Spinal cord (tissue), 10 donors: ENCODE measurements around the gene HDAC4. TPM values are rescaled to one million over a fixed set of nuclear protein-coding genes. Genes with fewer than 3 reads are reported as not detected.
A peak's percentile ranks its signal among the peaks of the same experiment; 100 is the strongest.

Experiments
- DNase-seq, 6 donors: peaks; one replicate each; pipeline versions ENCODE4 v3.0.0 to v3.0.0-alpha.2; 2013 to 2015; ENCODE audit warnings: low spot score in 6 of 6, low read depth in 4 of 6
- H3K27ac ChIP-seq: one replicate; pipeline ENCODE4 v1.5.1; 2013; ENCODE audit warnings: low read depth, low read length, control low read depth
- H3K27me3 ChIP-seq: one replicate; pipeline ENCODE4 v1.6.1; 2013; ENCODE audit warnings: low read length; ENCODE audit not compliant: control insufficient read depth, insufficient read depth
- H3K36me3 ChIP-seq: one replicate; pipeline ENCODE4 v1.6.1; 2013; ENCODE audit warnings: low read length; ENCODE audit not compliant: control insufficient read depth, insufficient read depth
- H3K4me1 ChIP-seq: one replicate; pipeline ENCODE4 v1.6.1; 2013; ENCODE audit warnings: low read length; ENCODE audit not compliant: control insufficient read depth, insufficient read depth
- H3K4me3 ChIP-seq: one replicate; pipeline ENCODE4 v1.5.1; 2013; ENCODE audit warnings: low read depth, low read length, control low read depth
- H3K9me3 ChIP-seq: one replicate; pipeline ENCODE4 v1.6.1; 2013; ENCODE audit warnings: low read length; ENCODE audit not compliant: control insufficient read depth, insufficient read depth
- WGBS: methylation state at CpG from one replicate; pipeline ENCODE4 v1.1.5; 2013; ENCODE audit warnings: missing lambda C conversion rate; ENCODE audit not compliant: insufficient coverage; 5-methylcytosine and 5-hydroxymethylcytosine counted together
- polyA plus RNA-seq, 2 donors: library from polyadenylated mRNA; unstranded; fragments of 120-200 nt; gene quantifications; one replicate each; pipeline ENCODE4 v1.2.1, GENCODE V29; 2013; ENCODE audit not compliant: insufficient read length in 2 of 2
- total RNA-seq, 2 donors: library from RNA; depleted of rRNA in 1 of 2; stranded (reverse); fragments of 120-200 nt in 1 of 2; fragments of >200 nt in 1 of 2; gene quantifications; one replicate each; pipeline versions ENCODE4 v1.2.3 to v1.2.4, GENCODE V29; 2013 to 2014
- donor health status: healthy.

HDAC4 gene
- total and polyA plus RNA-seq, 4 donors: 20.7 to 35.3 (median 25.4) TPM

GRCh38 chr2:239261796-239262483 lies 138.9 kb downstream of the HDAC4 start:
- H3K27me3 ChIP-seq: no peaks in the 10 kb centered on the region
- H3K27ac ChIP-seq: peak overlapping the region; percentile 45
- H3K4me1 ChIP-seq: peaks cover 71% of the 10 kb centered on the region
- H3K9me3 ChIP-seq: peaks cover 2% of the 10 kb centered on the region
- H3K36me3 ChIP-seq: peaks cover 6% of the 10 kb centered on the region
- no peak overlapping the region for H3K4me3 ChIP-seq
- peak in 1 of 6 donors; percentile 62 for DNase-seq
- 88% methylated on average over 17 of the region's 22 CpGs for WGBS

- H3K27ac ChIP-seq: no peak overlapping the region
- 91% methylated on average over 7 of the region's 8 CpGs for WGBS
Measured at GRCh38 chr2:239261356-239261755, 139.5 kb downstream of the HDAC4 start.

GRCh38 chr2:239260546-239261327 lies 140.1 kb downstream of the HDAC4 start:
- no peak overlapping the region for H3K4me3 ChIP-seq
- DNase-seq: no peak
- H3K27ac ChIP-seq: no peak overlapping the region
- peaks cover 63% of the 10 kb centered on the region for H3K4me1 ChIP-seq
- no peaks in the 10 kb centered on the region for H3K27me3 ChIP-seq
- peaks cover 6% of the 10 kb centered on the region for H3K36me3 ChIP-seq
- H3K9me3 ChIP-seq: peaks cover 2% of the 10 kb centered on the region
- WGBS: 98% methylated on average over 20 of the region's 21 CpGs

More at GRCh38 chr2:239261356-239261755, 139.5 kb downstream of the HDAC4 start:
- Histone ChIP-seq H3K4me1 (peaks cover 66% of the 10 kb centered on the region), H3K9me3 (peaks cover 2% of the 10 kb centered on the region), H3K27me3 (no peaks in the 10 kb centered on the region), H3K4me3 (no peak overlapping the region), H3K36me3 (peaks cover 6% of the 10 kb centered on the region)
- no peak for DNase-seq

GRCh38 chr2:239259603-239260298 lies 141.1 kb downstream of the HDAC4 start:
- H3K27me3 ChIP-seq: no peaks in the 10 kb centered on the region
- peaks cover 57% of the 10 kb centered on the region for H3K4me1 ChIP-seq
- no peak overlapping the region for H3K4me3 ChIP-seq
- WGBS: 83% methylated on average over 15 of the region's 18 CpGs
- DNase-seq: no peak
- peaks cover 6% of the 10 kb centered on the region for H3K36me3 ChIP-seq
- no peak overlapping the region for H3K27ac ChIP-seq
- peaks cover 2% of the 10 kb centered on the region for H3K9me3 ChIP-seq

- no CpG with 5 or more reads among the region's 4 CpGs for WGBS
- Histone ChIP-seq H3K4me1 (peaks cover 52% of the 10 kb centered on the region), H3K4me3 (no peak overlapping the region), H3K9me3 (peaks cover 2% of the 10 kb centered on the region), H3K27ac (no peak overlapping the region), H3K36me3 (peaks cover 6% of the 10 kb centered on the region), H3K27me3 (no peaks in the 10 kb centered on the region)
- no peak for DNase-seq
Measured at GRCh38 chr2:239259173-239259572, 141.6 kb downstream of the HDAC4 start.

GRCh38 chr2:239258248-239258647 lies 142.6 kb downstream of the HDAC4 start:
- Histone ChIP-seq H3K9me3 (peaks cover 2% of the 10 kb centered on the region), H3K4me3 (no peak overlapping the region), H3K4me1 (peaks cover 47% of the 10 kb centered on the region), H3K27ac (no peak overlapping the region), H3K36me3 (peaks cover 2% of the 10 kb centered on the region), H3K27me3 (no peaks in the 10 kb centered on the region)
- 93% methylated on average over 2 of the region's 8 CpGs for WGBS
- no peak for DNase-seq

- Histone ChIP-seq H3K27me3 (no peaks in the 10 kb centered on the region), H3K4me1 (peaks cover 44% of the 10 kb centered on the region), H3K9me3 (peaks cover 2% of the 10 kb centered on the region), H3K4me3 (no peak overlapping the region), H3K27ac (no peak overlapping the region), H3K36me3 (peaks cover 2% of the 10 kb centered on the region)
- no peak for DNase-seq
Measured at GRCh38 chr2:239257511-239257937, 143.3 kb downstream of the HDAC4 start.

- no peak for DNase-seq
- Histone ChIP-seq H3K4me1 (peaks cover 41% of the 10 kb centered on the region), H3K4me3 (no peak overlapping the region), H3K9me3 (peaks cover 2% of the 10 kb centered on the region), H3K27me3 (no peaks in the 10 kb centered on the region), H3K36me3 (peaks cover 2% of the 10 kb centered on the region), H3K27ac (no peak overlapping the region)
- 45% methylated on average over 4 of the region's 6 CpGs for WGBS
Measured at GRCh38 chr2:239256350-239256743, 144.5 kb downstream of the HDAC4 start.

- H3K4me3 ChIP-seq: no peak overlapping the region
- H3K27me3 ChIP-seq: no peaks in the 10 kb centered on the region
- no peak for DNase-seq
- WGBS: 19% methylated on average over 5 of the region's 7 CpGs
- H3K4me1 ChIP-seq: peaks cover 38% of the 10 kb centered on the region
- H3K9me3 ChIP-seq: peaks cover 2% of the 10 kb centered on the region
- peaks cover 3% of the 10 kb centered on the region for H3K36me3 ChIP-seq
- H3K27ac ChIP-seq: no peak overlapping the region
Measured at GRCh38 chr2:239255628-239256349, 145.0 kb downstream of the HDAC4 start.
